HCT116 (cell line): ENCODE data around the gene SND1. TPM values are rescaled to one million over a fixed set of nuclear protein-coding genes. Genes with fewer than 3 reads are reported as not detected.
A peak's percentile ranks its signal among the peaks of the same experiment; 100 is the strongest.

Experiments
- ATAC-seq: fragments of 200-7000 bp; cut with Tn5 transposase; 2 replicates; pipeline ENCODE4 v1.9.1; 2020; ENCODE audit warnings: mild to moderate bottlenecking, moderate library complexity
- BruUV-seq: library from RNA; stranded (reverse); fragments of 400-500 nt; replicated peaks from 2 replicates; lab custom pipeline; 2021; lab: Mats Ljungman, UMichigan
- CTCF ChIA-PET: fragments of 300-600 bp; sonication (Branson Sonifier 250); formaldehyde crosslinking; loops from one replicate; lab custom pipeline; 2021; ENCODE audit warnings: antibody characterized with exemption; lab: Charles Lee
- POLR2A ChIA-PET: fragments of 300-600, 350-600 bp; sonication (Branson Sonifier 250); formaldehyde crosslinking; loops from one replicate; lab custom pipeline; 2021; ENCODE audit warnings: antibody characterized with exemption; lab: Charles Lee
- RAD21 ChIA-PET, 2 experiments: fragments of 300-600 bp; sonication (Branson Sonifier 250); formaldehyde crosslinking; loops; one replicate each; lab custom pipeline; 2023; ENCODE audit warnings: low total read pairs in 2 of 2; ENCODE audit not compliant: uncharacterized antibody in 2 of 2, unreplicated experiment in 2 of 2, low non-redundant PET in 1 of 2; lab: Charles Lee
- DNase-seq: peaks from one replicate; pipeline ENCODE4 v3.0.0-alpha.2; 2010; ENCODE audit warnings: low read depth, low spot score
- H2AFZ ChIP-seq: fragments of 200-600 bp; shearing (Covaris generic), sonication (generic); 2 replicates; pipeline ENCODE4 v1.6.1; 2017; ENCODE audit warnings: low read depth, mixed run types, mixed read lengths, antibody characterized with exemption, low read length; ENCODE audit not compliant: poor library complexity, severe bottlenecking
- H3K27ac ChIP-seq: 2 replicates; pipeline ENCODE4 v1.5.1; 2012; ENCODE audit warnings: low read depth, low read length
- H3K27me3 ChIP-seq: fragments of 200-600 bp; sonication (generic); 2 replicates; pipeline ENCODE4 v1.6.1; 2016; ENCODE audit warnings: mixed run types, low read length, mixed read lengths; ENCODE audit not compliant: insufficient read depth
- H3K36me3 ChIP-seq, 2 experiments: fragments of 200-500 bp in 1 of 2; fragments of 200-600 bp in 1 of 2; sonication (Bioruptor generic) in 1 of 2; sonication (generic) in 1 of 2; 2 replicates each; pipeline versions ENCODE4 v1.5.1 to v1.6.1; 2014 to 2016; ENCODE audit warnings: low read length in 2 of 2, inconsistent platforms in 1 of 2, mixed read lengths in 1 of 2, mixed run types in 1 of 2; ENCODE audit not compliant: insufficient read depth in 2 of 2, control insufficient read depth in 1 of 2
- H3K4me1 ChIP-seq, 2 experiments: fragments of 200-600 bp in 1 of 2; sonication (generic) in 1 of 2; 2 replicates each; pipeline versions ENCODE4 v1.5.1 to v1.6.1; 2012 to 2017; ENCODE audit warnings: low read length in 2 of 2, inconsistent platforms in 1 of 2, mild to moderate bottlenecking in 1 of 2, mixed read lengths in 1 of 2, mixed run types in 1 of 2, moderate library complexity in 1 of 2; ENCODE audit not compliant: insufficient read depth in 2 of 2, control insufficient read depth in 1 of 2
- H3K4me2 ChIP-seq: fragments of 200-600 bp; sonication (generic); 2 replicates; pipeline ENCODE4 v1.6.1; 2017; ENCODE audit warnings: mixed run types, low read length, mixed read lengths
- H3K4me3 ChIP-seq, 2 experiments: fragments of 200-600 bp in 1 of 2; sonication (generic) in 1 of 2; replicated peaks in 1 of 2; 2 replicates each; pipeline ENCODE4 v1.5.1; 2011 to 2016; ENCODE audit warnings: low read length in 2 of 2, control low read depth in 1 of 2, low read depth in 1 of 2, mild to moderate bottlenecking in 1 of 2, mixed read lengths in 1 of 2, mixed run types in 1 of 2
- H3K79me2 ChIP-seq: fragments of 200-600 bp; sonication (generic); 2 replicates; pipeline ENCODE4 v1.6.1; 2017; ENCODE audit warnings: mild to moderate bottlenecking, mixed run types, low read length, moderate library complexity, mixed read lengths; ENCODE audit not compliant: insufficient read depth
- H3K9ac ChIP-seq: fragments of 200-600 bp; sonication (generic); 2 replicates; pipeline ENCODE4 v1.6.1; 2016; ENCODE audit warnings: low read length, mixed read lengths
- H3K9me2 ChIP-seq: fragments of 200-600 bp; sonication (generic), shearing (Covaris generic); 2 replicates; pipeline ENCODE4 v1.6.1; 2017; ENCODE audit warnings: mixed run types, mild to moderate bottlenecking, moderate library complexity; ENCODE audit not compliant: insufficient read depth
- H3K9me3 ChIP-seq, 2 experiments: fragments of 200-500 bp in 1 of 2; fragments of 200-600 bp in 1 of 2; sonication (Bioruptor generic) in 1 of 2; sonication (generic) in 1 of 2; 2 replicates each; pipeline ENCODE4 v1.6.1; 2014 to 2017; ENCODE audit warnings: low read length in 2 of 2, mixed read lengths in 2 of 2, inconsistent platforms in 1 of 2, low read depth in 1 of 2, mild to moderate bottlenecking in 1 of 2, mixed run types in 1 of 2, moderate library complexity in 1 of 2; ENCODE audit not compliant: control insufficient read depth in 1 of 2, insufficient read depth in 1 of 2
- H4K20me1 ChIP-seq: fragments of 200-600 bp; sonication (generic), shearing (Covaris generic); 2 replicates; pipeline ENCODE4 v1.6.1; 2017; ENCODE audit warnings: mixed run types, mild to moderate bottlenecking, moderate library complexity; ENCODE audit not compliant: insufficient read depth
- CBX3 ChIP-seq: IDR thresholded peaks from 2 replicates; pipeline ENCODE4 v1.6.1; 2012; ENCODE audit warnings: low read depth
- EGR1 ChIP-seq: IDR thresholded peaks from 2 replicates; pipeline ENCODE4 v1.6.1; 2012; ENCODE audit warnings: low read depth
- EZH2 ChIP-seq: fragments of 200-600 bp; sonication (generic); IDR thresholded peaks from 2 replicates; pipeline ENCODE4 v1.6.1; 2017; ENCODE audit warnings: antibody characterized with exemption, mixed run types
- FOSL1 ChIP-seq: IDR thresholded peaks from 2 replicates; pipeline ENCODE4 v1.6.1; 2012; ENCODE audit warnings: low read depth
- JUND ChIP-seq: IDR thresholded peaks from 2 replicates; pipeline ENCODE4 v1.6.1; 2012
- POLR2A ChIP-seq: IDR thresholded peaks from 2 replicates; pipeline ENCODE4 v1.7.0; 2011; ENCODE audit warnings: borderline replicate concordance; ENCODE audit not compliant: insufficient read depth, insufficient read length; ENCODE audit errors: extremely low read depth
- POLR2AphosphoS5 ChIP-seq: IDR thresholded peaks from 2 replicates; pipeline ENCODE4 v1.6.1; 2011; ENCODE audit warnings: mild to moderate bottlenecking, low read depth, low read length, moderate library complexity
- RAD21 ChIP-seq: IDR thresholded peaks from 2 replicates; pipeline ENCODE4 v1.6.1; 2012; ENCODE audit warnings: low read depth, mild to moderate bottlenecking
- SP1 ChIP-seq: IDR thresholded peaks from 2 replicates; pipeline ENCODE4 v1.6.1; 2012; ENCODE audit warnings: low read depth
- SRF ChIP-seq: IDR thresholded peaks from 2 replicates; pipeline ENCODE4 v1.6.1; 2012; ENCODE audit warnings: low read depth
- YY1 ChIP-seq: IDR thresholded peaks from 2 replicates; pipeline ENCODE4 v1.6.1; 2011; ENCODE audit warnings: low read length, low read depth, moderate library complexity, mild to moderate bottlenecking; ENCODE audit not compliant: insufficient replicate concordance; ENCODE audit errors: extremely low read depth
- ZFX ChIP-seq: fragments of 450-650 bp; IDR thresholded peaks from 2 replicates; pipeline ENCODE4 v1.6.1; 2017
- intact Hi-C: fragments of 100-400 bp; cut with micrococcal nuclease; formaldehyde crosslinking; loops from 2 replicates; pipeline ENCODE4 v1.10.0; 2022
- total RNA-seq: library from RNA; stranded (reverse); gene quantifications from one replicate; pipeline ENCODE4 v1.2.1, GENCODE V29; 2021; ENCODE audit not compliant: unreplicated experiment
- TF ChIP-seq, protein P1 (sequence below): IDR thresholded peaks from 2 replicates; pipeline ENCODE4 v1.6.1; 2011; ENCODE audit warnings: mild to moderate bottlenecking, low read length, moderate library complexity; ENCODE audit not compliant: insufficient replicate concordance; ENCODE audit errors: extremely low read depth
- TF ChIP-seq, protein P2 (sequence below): IDR thresholded peaks from 2 replicates; pipeline ENCODE4 v1.6.1; 2012

SND1 gene
- total RNA-seq, 1 experiment from 2014 or later = 169 TPM

DNA sequence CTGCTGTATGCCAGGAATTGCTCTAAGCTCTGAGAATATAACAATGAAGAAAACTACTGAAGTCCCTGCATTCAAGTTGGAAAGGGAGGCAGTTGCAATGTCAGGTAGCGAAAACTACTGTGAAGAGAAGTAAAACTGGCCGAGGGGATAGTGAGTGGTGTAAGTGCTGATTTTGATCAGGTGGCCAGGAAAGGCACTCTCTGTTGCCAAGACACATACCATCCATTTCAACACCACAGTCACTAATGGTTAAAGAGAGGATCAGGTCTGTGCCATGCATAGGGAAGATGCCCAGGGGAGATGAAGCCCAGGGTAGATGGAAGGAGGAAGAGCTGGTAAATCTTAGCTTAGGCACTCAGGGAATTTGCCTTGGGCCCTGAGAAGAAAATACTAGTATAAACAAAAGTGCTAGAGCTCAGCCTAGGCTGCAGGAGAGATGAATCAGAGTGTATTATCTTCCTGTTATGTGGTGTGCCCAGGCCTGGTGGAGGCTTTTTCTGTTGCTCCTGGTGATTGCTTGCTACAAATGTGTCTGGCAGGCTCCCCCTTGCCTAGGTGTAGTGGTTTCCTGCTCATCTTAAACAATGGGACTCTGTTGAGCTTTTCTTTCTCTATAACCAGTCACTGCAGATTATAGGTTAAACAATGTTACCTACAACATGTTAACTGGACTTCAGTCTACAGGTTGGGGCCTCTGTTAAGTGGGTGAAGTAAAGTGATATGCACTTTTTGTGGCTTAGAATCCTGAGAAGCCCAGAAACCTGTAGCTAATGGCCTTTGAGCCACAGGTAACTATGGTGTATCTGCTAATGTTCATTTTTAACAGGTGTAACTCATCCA lies 253.7 kb downstream of the SND1 start:
- DNase-seq = no peak
- no TSS peak for BruUV-seq
- POLR2A ChIA-PET = no interaction called here
- H4K20me1 ChIP-seq = no peaks in the 10 kb centered on the region; the same call in 1 of the 2 replicates
- 0 out of 2 replicates have a peak, but pooled peaks have one; percentile 22 for ATAC-seq
- H3K27me3 ChIP-seq = no peaks in the 10 kb centered on the region
- H3K9ac ChIP-seq = no peak overlapping the region
- no peak overlapping the region for H3K4me2 ChIP-seq
- H3K9me2 ChIP-seq = no peaks in the 10 kb centered on the region
- H3K4me1 ChIP-seq = peaks cover 0 to 12% of the 10 kb centered on the region in 2 experiments; a peak in 2 of 4 replicates
- H3K4me3 ChIP-seq = no peak overlapping the region
- H3K79me2 ChIP-seq = peaks cover 11% of the 10 kb centered on the region; the same call in 1 of the 2 replicates
- CTCF ChIA-PET = no interaction called here
- intact Hi-C loops = no loop called here
- H3K36me3 ChIP-seq = peaks cover 0 to 8% of the 10 kb centered on the region in 2 experiments; a peak in 1 of 4 replicates
- no peak overlapping the region for H2AFZ ChIP-seq
- no peaks in the 10 kb centered on the region for H3K9me3 ChIP-seq
- no peak for TF ChIP-seq POLR2A
- no peak for TF ChIP-seq CBX3
- TF ChIP-seq EGR1 = no peak
- RAD21 ChIA-PET = no interaction called here
- H3K27ac ChIP-seq = no peak overlapping the region

DNA sequence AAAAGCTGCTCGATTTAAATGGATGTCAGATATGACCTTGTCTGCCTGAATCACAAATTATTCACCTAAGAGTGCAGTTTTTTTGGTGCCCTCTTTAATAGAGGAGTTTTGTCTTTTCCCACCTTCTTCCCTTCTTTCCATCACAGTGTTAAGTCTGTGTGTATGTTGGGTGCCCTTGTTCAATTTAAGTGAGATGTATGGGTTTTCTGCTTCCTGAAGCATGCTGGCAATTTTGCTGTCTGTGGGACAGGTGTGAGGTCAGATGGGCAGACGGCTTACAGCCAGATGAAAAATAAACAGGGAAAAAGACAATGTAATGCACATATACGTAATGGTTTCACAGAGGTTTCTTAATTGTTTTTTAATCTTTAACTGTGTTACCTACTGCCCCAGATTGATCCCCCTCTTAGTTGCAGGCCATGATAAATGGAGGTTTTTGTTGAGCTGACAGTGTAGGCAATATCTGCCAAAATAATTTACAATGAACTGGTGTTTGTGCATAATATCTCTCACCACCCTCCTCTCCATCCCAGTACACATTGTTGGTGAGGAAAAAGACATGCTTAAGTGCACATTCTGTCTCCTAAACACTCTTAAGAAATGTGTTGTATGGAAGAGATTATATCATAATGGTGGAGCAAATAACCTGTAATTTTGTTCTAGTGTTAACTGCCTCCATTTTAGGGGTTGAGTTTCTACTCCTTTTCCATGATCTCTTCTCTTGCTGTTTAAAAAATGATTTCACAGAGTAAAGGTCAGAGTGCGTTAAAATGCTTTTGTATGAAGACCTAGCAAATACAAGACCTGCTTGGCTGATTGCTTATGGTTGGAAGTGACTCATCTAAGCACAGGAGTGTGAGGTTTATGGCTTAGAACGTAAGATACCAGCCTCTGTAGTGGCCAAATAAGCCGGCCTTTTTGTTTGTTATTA lies 255.4 kb downstream of the SND1 start:
- H3K4me1 ChIP-seq = peaks cover 0 to 12% of the 10 kb centered on the region in 2 experiments; a peak in 2 of 4 replicates
- H3K9me2 ChIP-seq = no peaks in the 10 kb centered on the region
- peaks cover 9% of the 10 kb centered on the region; the same call in 1 of the 2 replicates for H3K79me2 ChIP-seq
- no TSS peak for BruUV-seq
- H2AFZ ChIP-seq = no peak overlapping the region
- ChIA-PET CTCF (no interaction called here), POLR2A (no interaction called here), RAD21 (no interaction called here)
- no peaks in the 10 kb centered on the region for H3K9me3 ChIP-seq
- no peaks in the 10 kb centered on the region for H3K27me3 ChIP-seq
- ATAC-seq = no peak
- H3K4me2 ChIP-seq = no peak overlapping the region
- H4K20me1 ChIP-seq = no peaks in the 10 kb centered on the region; the same call in 1 of the 2 replicates
- H3K4me3 ChIP-seq = no peak overlapping the region
- H3K9ac ChIP-seq = no peak overlapping the region
- peaks cover 0 to 8% of the 10 kb centered on the region in 2 experiments; a peak in 1 of 4 replicates for H3K36me3 ChIP-seq
- intact Hi-C loops = no loop called here
- no peak for DNase-seq
- no peak overlapping the region for H3K27ac ChIP-seq
- TF ChIP-seq JUND (no peak), SRF (no peak), RAD21 (no peak), SP1 (no peak), FOSL1 (no peak), POLR2A (no peak), EGR1 (no peak), EZH2 (no peak), POLR2AphosphoS5 (no peak), ZFX (no peak), YY1 (no peak)
- TF ChIP-seq, protein P1, sequence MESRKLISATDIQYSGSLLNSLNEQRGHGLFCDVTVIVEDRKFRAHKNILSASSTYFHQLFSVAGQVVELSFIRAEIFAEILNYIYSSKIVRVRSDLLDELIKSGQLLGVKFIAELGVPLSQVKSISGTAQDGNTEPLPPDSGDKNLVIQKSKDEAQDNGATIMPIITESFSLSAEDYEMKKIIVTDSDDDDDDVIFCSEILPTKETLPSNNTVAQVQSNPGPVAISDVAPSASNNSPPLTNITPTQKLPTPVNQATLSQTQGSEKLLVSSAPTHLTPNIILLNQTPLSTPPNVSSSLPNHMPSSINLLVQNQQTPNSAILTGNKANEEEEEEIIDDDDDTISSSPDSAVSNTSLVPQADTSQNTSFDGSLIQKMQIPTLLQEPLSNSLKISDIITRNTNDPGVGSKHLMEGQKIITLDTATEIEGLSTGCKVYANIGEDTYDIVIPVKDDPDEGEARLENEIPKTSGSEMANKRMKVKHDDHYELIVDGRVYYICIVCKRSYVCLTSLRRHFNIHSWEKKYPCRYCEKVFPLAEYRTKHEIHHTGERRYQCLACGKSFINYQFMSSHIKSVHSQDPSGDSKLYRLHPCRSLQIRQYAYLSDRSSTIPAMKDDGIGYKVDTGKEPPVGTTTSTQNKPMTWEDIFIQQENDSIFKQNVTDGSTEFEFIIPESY = no peak
- TF ChIP-seq, protein P2, sequence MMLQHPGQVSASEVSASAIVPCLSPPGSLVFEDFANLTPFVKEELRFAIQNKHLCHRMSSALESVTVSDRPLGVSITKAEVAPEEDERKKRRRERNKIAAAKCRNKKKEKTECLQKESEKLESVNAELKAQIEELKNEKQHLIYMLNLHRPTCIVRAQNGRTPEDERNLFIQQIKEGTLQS = no peak
